K562 (cell line): ENCODE results near the gene LY6G6F. TPM values are rescaled to one million over a fixed set of nuclear protein-coding genes. Genes with fewer than 3 reads are reported as not detected.

Experiments used
- DMBX1 ChIP-seq: fragments of 250-450 bp; sonication (Bioruptor Pico); IDR thresholded peaks from 2 replicates; pipeline ENCODE4 v1.8.0; 2022; ENCODE audit warnings: inconsistent platforms, mild to moderate bottlenecking, moderate library complexity, borderline replicate concordance
- ELF1 ChIP-seq: fragments of 200-800 bp; sonication (Bioruptor generic); IDR thresholded peaks from 2 replicates; pipeline ENCODE4 v1.6.1; 2016; ENCODE audit warnings: missing genetic modification characterization, missing compliant biosample characterization
- ELF2 ChIP-seq: fragments of 250-450 bp; sonication (Bioruptor Pico); IDR thresholded peaks from 2 replicates; pipeline ENCODE4 v1.5.0; 2021; ENCODE audit warnings: mild to moderate bottlenecking
- FOXK1 ChIP-seq: sonication (generic); formaldehyde crosslinking; IDR thresholded peaks from 2 replicates; pipeline ENCODE4 v1.8.0; 2022; ENCODE audit warnings: missing genetic modification reagents, mild to moderate bottlenecking, borderline replicate concordance
- JUND ChIP-seq, 2 experiments: IDR thresholded peaks; 2 replicates in 1 of 2; 3 replicates in 1 of 2; pipeline ENCODE4 v1.6.1; 2011; ENCODE audit warnings: borderline replicate concordance in 2 of 2, low read depth in 2 of 2, low read length in 2 of 2, improper control_type of control experiment in 1 of 2, missing biosample characterization in 1 of 2, missing genetic modification characterization in 1 of 2, missing genetic modification reagents in 1 of 2
- SMARCB1 ChIP-seq: IDR thresholded peaks from 2 replicates; pipeline ENCODE4 v1.6.1; 2011; ENCODE audit warnings: improper control_type of control experiment, low read depth; ENCODE audit not compliant: insufficient read length
- SMARCC2 ChIP-seq: fragments of 450-650 bp; IDR thresholded peaks from 2 replicates; pipeline ENCODE4 v1.6.1; 2017; ENCODE audit warnings: antibody characterized with exemption, moderate library complexity, mild to moderate bottlenecking, low read depth
- TBL1XR1 ChIP-seq, 2 experiments: IDR thresholded peaks; 2 replicates each; pipeline ENCODE4 v1.6.1; 2012; ENCODE audit warnings: improper control_type of control experiment in 2 of 2, low read length in 2 of 2, mild to moderate bottlenecking in 1 of 2
- TOE1 ChIP-seq, 2 experiments: fragments of 450-650 bp in 1 of 2; sonication (generic) in 1 of 2; formaldehyde crosslinking in 1 of 2; IDR thresholded peaks; 2 replicates each; pipeline versions ENCODE4 v1.7.1 to v1.8.0; 2016 to 2022; ENCODE audit warnings: borderline replicate concordance in 2 of 2, mild to moderate bottlenecking in 2 of 2, antibody characterized with exemption in 1 of 2, inconsistent platforms in 1 of 2, low read depth in 1 of 2, missing genetic modification reagents in 1 of 2, moderate library complexity in 1 of 2
- ZNF143 ChIP-seq: sonication (generic); formaldehyde crosslinking; IDR thresholded peaks from 2 replicates; pipeline ENCODE4 v1.9.0; 2022; ENCODE audit warnings: mild to moderate bottlenecking, missing genetic modification reagents
- ZNF174 ChIP-seq: fragments of 250-450 bp; sonication (Bioruptor Pico); IDR thresholded peaks from 2 replicates; pipeline ENCODE4 v1.4.0; 2020; ENCODE audit warnings: mild to moderate bottlenecking
- ZNF3 ChIP-seq: fragments of 250-450 bp; sonication (Bioruptor Pico); IDR thresholded peaks from 2 replicates; pipeline ENCODE4 v1.5.0; 2021; ENCODE audit warnings: mild to moderate bottlenecking, moderate library complexity
- ZNF76 ChIP-seq: fragments of 250-450 bp; sonication (Bioruptor Pico); IDR thresholded peaks from 2 replicates; pipeline ENCODE4 v1.4.0; 2020; ENCODE audit warnings: mild to moderate bottlenecking, moderate library complexity, borderline replicate concordance
- ZNF79 ChIP-seq: fragments of 250-450 bp; sonication (Bioruptor Pico); IDR thresholded peaks from 2 replicates; pipeline ENCODE4 v1.4.0; 2020; ENCODE audit warnings: low read depth, mild to moderate bottlenecking, moderate library complexity
- polyA plus RNA-seq, 8 experiments: library from polyadenylated mRNA; depleted of rRNA in 4 of 8; stranded (reverse) in 5 of 8; unstranded in 3 of 8; fragments of >200 nt; fragmentation: Nextera tagmentation in 2 of 8; fragmentation: Illumina TruSeq in 1 of 8; extraction: Ambion mirVana in 2 of 8; extraction: Trizol in 1 of 8; gene quantifications; 2 replicates each; pipeline versions ENCODE4 v1.2.1 to v1.2.3, GENCODE V29; 2011 to 2014; ENCODE audit warnings: inconsistent platforms in 1 of 8, missing spikeins in 1 of 8
- total RNA-seq, 7 experiments: library from RNA; depleted of rRNA in 6 of 7; stranded (reverse); fragments of >200 nt in 6 of 7; fragmentation: Illumina TruSeq in 2 of 7; extraction: Trizol in 2 of 7; gene quantifications; 2 replicates each; pipeline versions ENCODE4 v1.2.1 to v1.2.3, GENCODE V29; 2011 to 2021; ENCODE audit warnings: low replicate concordance in 1 of 7
- TF ChIP-seq, protein P1 (sequence below): fragments of 200-400 bp; formaldehyde crosslinking; IDR thresholded peaks from 2 replicates; pipeline ENCODE4 v1.6.1; 2017; ENCODE audit warnings: mild to moderate bottlenecking, low read depth, low read length, moderate library complexity
- TF ChIP-seq, protein P2 (sequence below): sonication (generic); formaldehyde crosslinking; IDR thresholded peaks from 2 replicates; pipeline ENCODE4 v1.8.1; 2023; ENCODE audit warnings: mild to moderate bottlenecking, missing genetic modification reagents
- TF ChIP-seq, protein P3 (sequence below): fragments of 450-650 bp; IDR thresholded peaks from 2 replicates; pipeline ENCODE4 v1.6.1; 2017; ENCODE audit warnings: antibody characterized with exemption, mild to moderate bottlenecking

The LY6G6F gene
- total and polyA plus RNA-seq, 9 of the 15 experiments (the other 6 are each of a cell fraction or from before 2014, with no cell fraction given), result 0.14 to 0.50 (median 0.28) TPM; not detected in 2

DNA sequence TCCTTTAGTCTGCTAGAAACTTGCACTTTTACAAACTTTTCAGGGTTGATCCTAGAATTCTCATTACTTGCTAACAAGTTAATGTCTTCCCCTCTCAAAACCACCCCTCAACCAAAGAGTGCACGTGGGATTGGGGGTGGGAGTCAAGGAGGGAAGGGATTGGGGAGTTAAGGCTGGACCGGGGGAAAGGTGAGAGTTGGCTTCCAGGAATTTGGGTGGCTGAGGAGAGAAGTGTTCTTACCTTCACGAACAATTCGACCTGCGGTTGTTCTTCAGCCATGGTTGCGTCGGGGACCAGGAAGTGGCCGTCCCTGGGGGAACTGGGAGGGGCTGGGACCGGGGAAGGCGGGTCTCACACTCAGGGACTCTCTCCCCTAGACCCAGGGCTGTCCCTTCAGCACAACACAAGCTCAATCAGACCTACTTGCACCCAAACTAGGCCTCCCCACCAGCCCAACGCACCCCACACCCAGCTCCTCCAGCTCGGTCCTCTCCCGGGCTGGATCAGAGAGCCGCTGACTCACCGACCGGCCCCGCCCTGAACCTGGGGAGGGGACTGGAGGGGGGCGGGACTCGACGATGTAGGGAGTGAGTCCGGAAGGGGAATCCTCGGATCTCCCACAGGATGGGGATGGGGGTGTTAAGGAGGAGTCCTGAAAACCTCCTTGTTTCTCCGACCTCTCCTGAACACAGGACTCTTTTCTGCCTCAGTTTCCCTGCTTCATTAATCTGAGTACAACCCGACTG lies 29.5 kb downstream of the LY6G6F start, which contains the start of gene CLIC1 (continued):
- TF ChIP-seq ELF2 (CRISPR knock-in tag), result peak; percentile 93
- no peak for TF ChIP-seq SMARCB1
- peak; percentile 98 for TF ChIP-seq FOXK1
- TF ChIP-seq, protein P1, sequence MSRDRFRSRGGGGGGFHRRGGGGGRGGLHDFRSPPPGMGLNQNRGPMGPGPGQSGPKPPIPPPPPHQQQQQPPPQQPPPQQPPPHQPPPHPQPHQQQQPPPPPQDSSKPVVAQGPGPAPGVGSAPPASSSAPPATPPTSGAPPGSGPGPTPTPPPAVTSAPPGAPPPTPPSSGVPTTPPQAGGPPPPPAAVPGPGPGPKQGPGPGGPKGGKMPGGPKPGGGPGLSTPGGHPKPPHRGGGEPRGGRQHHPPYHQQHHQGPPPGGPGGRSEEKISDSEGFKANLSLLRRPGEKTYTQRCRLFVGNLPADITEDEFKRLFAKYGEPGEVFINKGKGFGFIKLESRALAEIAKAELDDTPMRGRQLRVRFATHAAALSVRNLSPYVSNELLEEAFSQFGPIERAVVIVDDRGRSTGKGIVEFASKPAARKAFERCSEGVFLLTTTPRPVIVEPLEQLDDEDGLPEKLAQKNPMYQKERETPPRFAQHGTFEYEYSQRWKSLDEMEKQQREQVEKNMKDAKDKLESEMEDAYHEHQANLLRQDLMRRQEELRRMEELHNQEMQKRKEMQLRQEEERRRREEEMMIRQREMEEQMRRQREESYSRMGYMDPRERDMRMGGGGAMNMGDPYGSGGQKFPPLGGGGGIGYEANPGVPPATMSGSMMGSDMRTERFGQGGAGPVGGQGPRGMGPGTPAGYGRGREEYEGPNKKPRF, result no peak
- 0 out of 2 replicates have a peak, but pooled peaks have one; percentile 19 for TF ChIP-seq DMBX1 (CRISPR knock-in tag)
- no peak for TF ChIP-seq ZNF143
- TF ChIP-seq ZNF79 (CRISPR knock-in tag), result peak; percentile 62; the same call in 1 of the 2 replicates
- TF ChIP-seq TBL1XR1 (IDR thresholded peaks at IDR 0.05; ENCODE audit: low read length in 2 of 2), result peak; percentile 48 to 61; a peak in 2 of 4 replicates
- no peak for TF ChIP-seq TOE1 (IDR thresholded peaks at IDR 0.05; ENCODE audit: borderline replicate concordance)
- peak; percentile 79 for TF ChIP-seq TOE1 (CRISPR knock-in tag; IDR thresholded peaks at IDR 0.05; ENCODE audit: borderline replicate concordance, low read depth)
- no peak for TF ChIP-seq ELF1 (tag)
- TF ChIP-seq, protein P2, sequence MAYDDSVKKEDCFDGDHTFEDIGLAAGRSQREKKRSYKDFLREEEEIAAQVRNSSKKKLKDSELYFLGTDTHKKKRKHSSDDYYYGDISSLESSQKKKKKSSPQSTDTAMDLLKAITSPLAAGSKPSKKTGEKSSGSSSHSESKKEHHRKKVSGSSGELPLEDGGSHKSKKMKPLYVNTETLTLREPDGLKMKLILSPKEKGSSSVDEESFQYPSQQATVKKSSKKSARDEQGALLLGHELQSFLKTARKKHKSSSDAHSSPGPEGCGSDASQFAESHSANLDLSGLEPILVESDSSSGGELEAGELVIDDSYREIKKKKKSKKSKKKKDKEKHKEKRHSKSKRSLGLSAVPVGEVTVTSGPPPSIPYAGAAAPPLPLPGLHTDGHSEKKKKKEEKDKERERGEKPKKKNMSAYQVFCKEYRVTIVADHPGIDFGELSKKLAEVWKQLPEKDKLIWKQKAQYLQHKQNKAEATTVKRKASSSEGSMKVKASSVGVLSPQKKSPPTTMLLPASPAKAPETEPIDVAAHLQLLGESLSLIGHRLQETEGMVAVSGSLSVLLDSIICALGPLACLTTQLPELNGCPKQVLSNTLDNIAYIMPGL (CRISPR knock-in tag), result peak; percentile 82; the same call in 1 of the 2 replicates
- TF ChIP-seq ZNF174 (CRISPR knock-in tag), result 0 out of 2 replicates have a peak, but pooled peaks have one; percentile 7
- TF ChIP-seq SMARCC2, result 0 out of 2 replicates have a peak, but pooled peaks have one; percentile 18
- no peak; the same call in 1 of the 2 replicates for TF ChIP-seq ZNF3
- 0 out of 2 replicates have a peak, but pooled peaks have one; percentile 26 for TF ChIP-seq ZNF76 (CRISPR knock-in tag)
- peak; percentile 98 for TF ChIP-seq JUND (IDR thresholded peaks at IDR 0.05; ENCODE audit: borderline replicate concordance, low read depth, low read length)
- TF ChIP-seq JUND (tag; IDR thresholded peaks at IDR 0.05; ENCODE audit: borderline replicate concordance, low read depth, low read length), result peak; percentile 92; the same call in 2 of the 3 replicates
- TF ChIP-seq, protein P3, sequence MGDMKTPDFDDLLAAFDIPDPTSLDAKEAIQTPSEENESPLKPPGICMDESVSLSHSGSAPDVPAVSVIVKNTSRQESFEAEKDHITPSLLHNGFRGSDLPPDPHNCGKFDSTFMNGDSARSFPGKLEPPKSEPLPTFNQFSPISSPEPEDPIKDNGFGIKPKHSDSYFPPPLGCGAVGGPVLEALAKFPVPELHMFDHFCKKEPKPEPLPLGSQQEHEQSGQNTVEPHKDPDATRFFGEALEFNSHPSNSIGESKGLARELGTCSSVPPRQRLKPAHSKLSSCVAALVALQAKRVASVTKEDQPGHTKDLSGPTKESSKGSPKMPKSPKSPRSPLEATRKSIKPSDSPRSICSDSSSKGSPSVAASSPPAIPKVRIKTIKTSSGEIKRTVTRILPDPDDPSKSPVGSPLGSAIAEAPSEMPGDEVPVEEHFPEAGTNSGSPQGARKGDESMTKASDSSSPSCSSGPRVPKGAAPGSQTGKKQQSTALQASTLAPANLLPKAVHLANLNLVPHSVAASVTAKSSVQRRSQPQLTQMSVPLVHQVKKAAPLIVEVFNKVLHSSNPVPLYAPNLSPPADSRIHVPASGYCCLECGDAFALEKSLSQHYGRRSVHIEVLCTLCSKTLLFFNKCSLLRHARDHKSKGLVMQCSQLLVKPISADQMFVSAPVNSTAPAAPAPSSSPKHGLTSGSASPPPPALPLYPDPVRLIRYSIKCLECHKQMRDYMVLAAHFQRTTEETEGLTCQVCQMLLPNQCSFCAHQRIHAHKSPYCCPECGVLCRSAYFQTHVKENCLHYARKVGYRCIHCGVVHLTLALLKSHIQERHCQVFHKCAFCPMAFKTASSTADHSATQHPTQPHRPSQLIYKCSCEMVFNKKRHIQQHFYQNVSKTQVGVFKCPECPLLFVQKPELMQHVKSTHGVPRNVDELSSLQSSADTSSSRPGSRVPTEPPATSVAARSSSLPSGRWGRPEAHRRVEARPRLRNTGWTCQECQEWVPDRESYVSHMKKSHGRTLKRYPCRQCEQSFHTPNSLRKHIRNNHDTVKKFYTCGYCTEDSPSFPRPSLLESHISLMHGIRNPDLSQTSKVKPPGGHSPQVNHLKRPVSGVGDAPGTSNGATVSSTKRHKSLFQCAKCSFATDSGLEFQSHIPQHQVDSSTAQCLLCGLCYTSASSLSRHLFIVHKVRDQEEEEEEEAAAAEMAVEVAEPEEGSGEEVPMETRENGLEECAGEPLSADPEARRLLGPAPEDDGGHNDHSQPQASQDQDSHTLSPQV, result no peak
